OCI-LY3 (cell line): ENCODE measurements around the gene CPNE8.

ENCODE experiments used
- CTCF ChIP-seq: fragments of 200-600, 300-600 bp; sonication (generic); IDR thresholded peaks from 2 replicates; pipeline ENCODE4 v1.5.1; 2014; ENCODE audit warnings: antibody characterized with exemption, low read length, low read depth
- EZH2phosphoT487 ChIP-seq: fragments of 200-600 bp; shearing (Covaris generic); IDR thresholded peaks from 2 replicates; pipeline ENCODE4 v1.6.1; 2018; ENCODE audit warnings: antibody characterized with exemption, mixed run types, low read depth

GRCh38 chr12:38759621-38760020, 145.8 kb downstream of the CPNE8 start:
- no peak for TF ChIP-seq CTCF
- TF ChIP-seq EZH2phosphoT487: no peak
